ENCODE data around the gene GATA3.
A peak's percentile ranks its signal among the peaks of the same experiment; 100 is the strongest.
"Not testable (repeated sequence)": the region's sequence is repeated elsewhere in the genome, so short reads cannot be mapped to it uniquely, and the experiment has no call there.

Gene GATA3

DNA sequence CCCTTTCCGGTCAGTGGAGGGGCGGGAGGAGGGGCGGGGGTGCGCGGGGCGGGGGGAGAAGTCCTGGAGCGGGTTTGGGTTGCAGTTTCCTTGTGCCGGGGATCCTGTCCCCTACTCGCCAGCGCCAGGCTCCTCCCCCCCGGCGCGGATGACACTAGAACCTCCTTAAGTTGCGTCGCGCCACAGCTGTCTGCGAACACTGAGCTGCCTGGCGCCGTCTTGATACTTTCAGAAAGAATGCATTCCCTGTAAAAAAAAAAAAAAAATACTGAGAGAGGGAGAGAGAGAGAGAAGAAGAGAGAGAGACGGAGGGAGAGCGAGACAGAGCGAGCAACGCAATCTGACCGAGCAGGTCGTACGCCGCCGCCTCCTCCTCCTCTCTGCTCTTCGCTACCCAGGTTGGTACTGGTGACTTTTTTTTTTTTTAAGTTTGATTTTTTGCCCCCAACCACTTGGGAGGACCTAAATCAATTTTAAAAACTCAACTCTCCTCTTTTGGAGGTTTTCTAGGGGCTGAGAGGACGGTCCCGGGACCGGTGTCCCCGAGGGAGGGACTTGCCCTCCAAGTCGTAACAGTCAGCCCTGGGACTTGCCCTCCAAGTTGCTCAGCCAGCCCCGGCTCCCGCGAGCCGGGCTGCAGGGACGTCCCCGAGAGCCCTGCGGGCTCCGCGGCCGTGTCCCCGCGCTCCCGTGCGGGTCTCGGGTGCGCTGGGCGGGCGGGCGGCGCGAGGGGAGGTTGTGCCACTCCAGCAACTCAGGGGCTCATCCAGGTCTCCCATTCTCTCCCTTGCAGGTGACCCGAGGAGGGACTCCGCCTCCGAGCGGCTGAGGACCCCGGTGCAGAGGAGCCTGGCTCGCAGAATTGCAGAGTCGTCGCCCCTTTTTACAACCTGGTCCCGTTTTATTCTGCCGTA lies at the start of gene GATA3:
TSS of gene GATA3 (plus strand) at position 195 of the 914 bp plus-strand sequence. CDS start 968 bp downstream, outside the sequence.
- no peak within 1 kb of the TSS for H3K27ac ChIP-seq (ENCODE audit: low read length)
- peaks cover 71% of the 10 kb centered on the region for H3K27me3 ChIP-seq (ENCODE audit: low read depth, low read length)
- no peaks in the 10 kb centered on the region for H3K9me3 ChIP-seq (ENCODE audit: control insufficient read depth in 1 of 2, low read length in 2 of 2)
- peaks cover 0 to 62% of the 10 kb centered on the region in 2 donors for H3K4me1 ChIP-seq (ENCODE audit: control insufficient read depth in 1 of 2, insufficient read depth in 2 of 2, low read length in 2 of 2)
- H3K4me3 ChIP-seq (ENCODE audit: low read depth in 1 of 2, low read length in 2 of 2): peak within 1 kb of the TSS; percentile 49 to 61
- no peaks in the 10 kb centered on the region for H3K36me3 ChIP-seq (ENCODE audit: control insufficient read depth in 1 of 2, insufficient read depth in 2 of 2, low read length in 2 of 2)

DNA sequence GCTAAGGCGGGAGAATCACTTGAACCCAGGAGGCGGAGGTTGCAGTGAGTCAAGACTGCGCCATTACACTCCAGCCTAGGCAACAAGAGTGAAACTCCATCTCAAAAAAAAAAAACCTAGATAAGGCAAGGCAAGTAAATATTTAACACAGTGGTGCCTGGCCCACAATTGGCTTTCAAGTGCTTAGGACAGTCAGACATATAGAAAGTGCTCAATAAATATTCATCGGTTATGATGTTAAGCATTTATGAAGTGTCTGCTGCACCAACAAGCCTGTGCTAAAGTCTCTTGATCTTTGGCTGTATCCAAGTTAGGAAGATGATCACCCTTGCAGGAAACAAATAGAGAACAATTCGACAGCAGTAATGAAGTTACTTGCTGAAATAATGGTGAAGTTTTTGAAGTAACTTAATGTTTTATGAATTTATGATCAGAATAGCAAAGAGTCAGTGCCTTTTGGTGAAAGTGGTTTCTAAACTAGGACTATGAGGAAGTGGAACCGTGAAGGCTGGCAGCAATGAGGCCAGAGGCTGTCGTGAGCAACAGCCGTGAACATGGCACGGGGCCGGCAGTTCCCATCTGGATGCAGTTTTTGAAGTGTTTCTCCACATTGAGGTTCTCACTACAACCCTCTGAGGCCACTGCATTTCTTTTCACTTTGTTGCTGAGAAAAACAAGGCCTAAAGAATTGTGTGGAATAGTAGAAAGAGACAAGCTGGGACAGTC lies 48.1 kb upstream of the GATA3 start:
- no peak overlapping the region for H3K4me3 ChIP-seq (ENCODE audit: low read depth in 1 of 2, low read length in 2 of 2)
- H3K27ac ChIP-seq (ENCODE audit: low read length): no peak overlapping the region
- H3K4me1 ChIP-seq (ENCODE audit: control insufficient read depth in 1 of 2, insufficient read depth in 2 of 2, low read length in 2 of 2): no peaks in the 10 kb centered on the region
- H3K9me3 ChIP-seq (ENCODE audit: control insufficient read depth in 1 of 2, low read length in 2 of 2): peaks cover 7 to 10% of the 10 kb centered on the region in 2 donors
- H3K36me3 ChIP-seq (ENCODE audit: control insufficient read depth in 1 of 2, insufficient read depth in 2 of 2, low read length in 2 of 2): peaks cover 9 to 34% of the 10 kb centered on the region in 2 donors
- H3K27me3 ChIP-seq (ENCODE audit: low read depth, low read length): no peaks in the 10 kb centered on the region

DNA sequence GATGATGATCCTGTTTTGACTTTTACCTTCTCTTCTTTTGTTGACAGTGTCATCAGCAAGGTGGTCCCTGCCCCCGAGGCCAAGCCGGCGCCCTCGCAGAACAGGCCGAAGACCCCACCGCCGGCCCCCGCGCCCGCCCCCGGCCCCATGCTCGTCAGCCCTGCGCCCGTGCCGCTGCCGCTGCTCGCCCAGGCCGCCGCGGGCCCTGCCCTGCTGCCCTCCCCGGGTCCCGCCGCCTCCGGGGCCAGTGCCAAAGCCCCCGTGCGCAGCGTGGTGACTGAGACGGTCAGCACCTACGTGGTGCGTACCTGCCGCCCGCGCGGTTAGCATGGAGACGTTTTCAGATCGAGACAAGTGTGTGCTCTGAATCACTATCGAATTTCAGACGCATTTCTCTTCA lies 45.5 kb upstream of the GATA3 start:
- Histone ChIP-seq H3K9me3 (ENCODE audit: control insufficient read depth in 1 of 2, low read length in 2 of 2) (peaks cover 6 to 10% of the 10 kb centered on the region in 2 donors), H3K4me3 (ENCODE audit: low read depth in 1 of 2, low read length in 2 of 2) (no peak overlapping the region), H3K27ac (ENCODE audit: low read length) (no peak overlapping the region), H3K27me3 (ENCODE audit: low read depth, low read length) (no peaks in the 10 kb centered on the region), H3K36me3 (ENCODE audit: control insufficient read depth in 1 of 2, insufficient read depth in 2 of 2, low read length in 2 of 2) (peaks cover 12 to 42% of the 10 kb centered on the region in 2 donors), H3K4me1 (ENCODE audit: control insufficient read depth in 1 of 2, insufficient read depth in 2 of 2, low read length in 2 of 2) (no peaks in the 10 kb centered on the region)

DNA sequence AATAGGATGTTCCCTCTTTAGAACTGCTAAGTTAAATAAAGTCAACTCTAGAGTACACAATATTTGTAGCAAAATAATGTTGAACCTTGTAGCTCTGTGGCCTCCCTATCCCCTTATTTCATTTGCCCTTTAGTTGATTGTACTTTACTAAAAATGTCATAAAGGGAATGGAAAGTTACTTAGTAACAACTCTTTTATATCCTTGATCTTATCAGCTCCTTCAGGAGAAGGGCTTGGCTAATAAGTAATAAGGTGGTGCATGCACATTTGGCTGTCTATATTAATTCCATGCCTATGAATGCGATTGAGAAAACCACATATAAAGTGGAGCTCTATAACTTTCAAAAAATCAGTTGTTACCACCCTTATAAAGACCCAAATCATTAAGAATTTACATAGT lies 41.5 kb upstream of the GATA3 start:
- H3K27ac ChIP-seq (ENCODE audit: low read length): no peak overlapping the region

DNA sequence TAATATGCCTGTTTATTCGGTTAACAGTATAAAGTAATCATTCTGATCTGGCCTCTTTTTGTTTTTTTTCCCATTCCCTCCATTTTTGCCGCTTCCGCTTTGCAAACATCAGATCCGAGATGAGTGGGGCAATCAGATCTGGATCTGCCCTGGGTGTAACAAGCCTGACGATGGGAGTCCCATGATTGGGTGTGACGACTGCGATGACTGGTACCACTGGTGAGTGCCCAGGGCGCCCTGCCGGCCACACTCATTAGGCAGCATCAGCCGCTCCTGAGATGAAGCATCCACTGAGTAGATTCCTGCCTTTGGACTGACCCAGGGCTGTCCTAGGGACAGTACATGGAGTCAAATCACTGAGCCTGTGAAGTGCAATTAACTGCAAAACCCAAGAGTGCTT lies 40.9 kb upstream of the GATA3 start:
- H3K4me1 ChIP-seq (ENCODE audit: control insufficient read depth in 1 of 2, insufficient read depth in 2 of 2, low read length in 2 of 2): no peaks in the 10 kb centered on the region
- H3K9me3 ChIP-seq (ENCODE audit: control insufficient read depth in 1 of 2, low read length in 2 of 2): no peaks in the 10 kb centered on the region
- H3K36me3 ChIP-seq (ENCODE audit: control insufficient read depth in 1 of 2, insufficient read depth in 2 of 2, low read length in 2 of 2): peaks cover 24 to 48% of the 10 kb centered on the region in 2 donors
- no peaks in the 10 kb centered on the region for H3K27me3 ChIP-seq (ENCODE audit: low read depth, low read length)
- H3K27ac ChIP-seq (ENCODE audit: low read length): no peak overlapping the region
- H3K4me3 ChIP-seq (ENCODE audit: low read depth in 1 of 2, low read length in 2 of 2): no peak overlapping the region

More for the DNA sequence above, 41.5 kb upstream of the GATA3 start:
- Histone ChIP-seq H3K27me3 (ENCODE audit: low read depth, low read length) (no peaks in the 10 kb centered on the region), H3K9me3 (ENCODE audit: control insufficient read depth in 1 of 2, low read length in 2 of 2) (no peaks in the 10 kb centered on the region), H3K4me3 (ENCODE audit: low read depth in 1 of 2, low read length in 2 of 2) (no peak overlapping the region), H3K36me3 (ENCODE audit: control insufficient read depth in 1 of 2, insufficient read depth in 2 of 2, low read length in 2 of 2) (peaks cover 24 to 50% of the 10 kb centered on the region in 2 donors), H3K4me1 (ENCODE audit: control insufficient read depth in 1 of 2, insufficient read depth in 2 of 2, low read length in 2 of 2) (no peaks in the 10 kb centered on the region)

DNA sequence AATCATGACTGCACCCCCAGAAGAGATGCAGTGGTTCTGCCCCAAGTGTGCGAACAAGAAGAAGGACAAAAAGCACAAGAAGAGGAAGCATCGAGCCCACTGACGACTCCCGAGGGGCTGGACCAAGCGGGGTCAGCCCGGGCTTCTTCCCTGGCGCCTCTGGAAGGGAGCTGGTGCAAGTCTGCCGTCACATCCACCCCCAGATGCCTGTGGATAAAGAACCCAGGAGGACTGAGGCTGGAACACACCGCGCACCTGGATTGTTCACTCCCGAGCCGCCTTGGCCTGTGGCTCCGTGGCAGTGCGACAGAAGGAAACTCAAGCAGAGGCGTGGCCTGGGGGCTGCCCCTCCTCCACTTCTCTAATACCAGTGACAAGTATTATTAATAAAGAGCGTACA lies 39.8 kb upstream of the GATA3 start:
- Histone ChIP-seq H3K36me3 (ENCODE audit: control insufficient read depth in 1 of 2, insufficient read depth in 2 of 2, low read length in 2 of 2) (peaks cover 24 to 41% of the 10 kb centered on the region in 2 donors), H3K27me3 (ENCODE audit: low read depth, low read length) (no peaks in the 10 kb centered on the region), H3K9me3 (ENCODE audit: control insufficient read depth in 1 of 2, low read length in 2 of 2) (no peaks in the 10 kb centered on the region), H3K4me3 (ENCODE audit: low read depth in 1 of 2, low read length in 2 of 2) (no peak overlapping the region), H3K27ac (ENCODE audit: low read length) (no peak overlapping the region), H3K4me1 (ENCODE audit: control insufficient read depth in 1 of 2, insufficient read depth in 2 of 2, low read length in 2 of 2) (no peaks in the 10 kb centered on the region)

DNA sequence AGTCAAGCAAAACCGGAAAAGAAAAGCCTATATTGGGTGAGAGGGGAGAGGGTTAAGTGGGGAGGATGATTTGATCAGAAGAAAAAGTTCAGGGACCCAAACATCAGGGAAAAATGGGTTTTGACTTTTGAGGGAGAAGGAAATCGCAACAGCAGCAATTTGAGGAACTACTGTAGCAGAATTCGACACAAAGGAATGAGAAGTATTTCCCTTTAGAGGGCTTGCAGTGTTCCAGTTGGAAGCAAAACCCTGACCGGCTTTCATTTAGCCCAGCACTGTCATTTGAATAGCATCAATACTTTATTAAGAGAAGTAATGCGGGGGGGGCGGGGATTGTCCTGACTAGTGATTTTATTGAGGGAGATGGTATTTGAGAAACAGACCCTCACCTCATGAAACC lies 37.2 kb upstream of the GATA3 start:
- Histone ChIP-seq H3K4me3 (ENCODE audit: low read depth in 1 of 2, low read length in 2 of 2) (no peak overlapping the region), H3K27ac (ENCODE audit: low read length) (no peak overlapping the region), H3K9me3 (ENCODE audit: control insufficient read depth in 1 of 2, low read length in 2 of 2) (no peaks in the 10 kb centered on the region), H3K27me3 (ENCODE audit: low read depth, low read length) (no peaks in the 10 kb centered on the region), H3K36me3 (ENCODE audit: control insufficient read depth in 1 of 2, insufficient read depth in 2 of 2, low read length in 2 of 2) (peaks cover 12 to 18% of the 10 kb centered on the region in 2 donors), H3K4me1 (ENCODE audit: control insufficient read depth in 1 of 2, insufficient read depth in 2 of 2, low read length in 2 of 2) (no peaks in the 10 kb centered on the region)

DNA sequence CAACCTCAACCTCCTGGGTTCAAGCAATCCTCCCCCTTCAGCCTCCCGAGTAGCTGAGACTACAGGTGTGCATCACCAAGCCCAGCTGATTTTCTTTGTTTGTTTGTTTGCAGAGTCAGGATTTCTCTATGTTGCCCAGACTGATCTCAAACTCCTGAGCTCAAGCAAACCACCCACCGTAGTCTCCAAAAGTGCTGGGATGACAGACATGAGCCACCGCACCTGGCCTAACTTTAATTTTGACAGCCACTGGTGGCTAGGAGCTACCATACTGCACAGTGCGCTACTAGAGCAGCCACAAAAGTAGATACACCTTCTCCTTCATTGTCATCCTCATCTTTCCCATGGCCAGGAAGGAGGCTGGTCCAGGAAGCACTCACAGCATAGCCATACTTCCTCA lies 31.2 kb upstream of the GATA3 start:
- no peak overlapping the region for H3K27ac ChIP-seq (ENCODE audit: low read length)
- H3K4me1 ChIP-seq (ENCODE audit: control insufficient read depth in 1 of 2, insufficient read depth in 2 of 2, low read length in 2 of 2): no peaks in the 10 kb centered on the region
- H3K27me3 ChIP-seq (ENCODE audit: low read depth, low read length): peaks cover 10% of the 10 kb centered on the region
- no peaks in the 10 kb centered on the region for H3K9me3 ChIP-seq (ENCODE audit: control insufficient read depth in 1 of 2, low read length in 2 of 2)
- H3K36me3 ChIP-seq (ENCODE audit: control insufficient read depth in 1 of 2, insufficient read depth in 2 of 2, low read length in 2 of 2): no peaks in the 10 kb centered on the region
- no peak overlapping the region for H3K4me3 ChIP-seq (ENCODE audit: low read depth in 1 of 2, low read length in 2 of 2)

DNA sequence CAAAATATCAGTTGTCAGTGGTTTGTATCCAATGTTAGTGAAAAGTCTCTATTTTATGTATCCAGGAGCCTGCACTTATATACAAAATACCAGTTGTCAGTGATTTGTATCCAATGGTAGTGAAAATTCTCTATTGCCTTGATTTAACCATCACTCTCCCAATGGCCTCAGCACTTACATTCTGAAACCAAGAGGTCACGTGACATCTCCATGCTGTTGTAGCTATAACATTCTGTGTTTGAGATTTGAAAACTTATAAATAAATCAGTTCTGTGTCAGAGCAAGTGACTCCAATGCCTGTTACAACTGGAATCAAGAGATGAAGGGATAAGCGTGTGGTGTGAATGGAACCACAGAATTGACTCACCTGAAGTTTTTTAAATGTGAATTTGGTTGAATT lies 30.6 kb upstream of the GATA3 start:
- no peak overlapping the region for H3K4me3 ChIP-seq (ENCODE audit: low read depth in 1 of 2, low read length in 2 of 2)
- H3K9me3 ChIP-seq (ENCODE audit: control insufficient read depth in 1 of 2, low read length in 2 of 2): no peaks in the 10 kb centered on the region
- no peaks in the 10 kb centered on the region for H3K4me1 ChIP-seq (ENCODE audit: control insufficient read depth in 1 of 2, insufficient read depth in 2 of 2, low read length in 2 of 2)
- H3K27ac ChIP-seq (ENCODE audit: low read length): no peak overlapping the region
- peaks cover 10% of the 10 kb centered on the region for H3K27me3 ChIP-seq (ENCODE audit: low read depth, low read length)
- no peaks in the 10 kb centered on the region for H3K36me3 ChIP-seq (ENCODE audit: control insufficient read depth in 1 of 2, insufficient read depth in 2 of 2, low read length in 2 of 2)

DNA sequence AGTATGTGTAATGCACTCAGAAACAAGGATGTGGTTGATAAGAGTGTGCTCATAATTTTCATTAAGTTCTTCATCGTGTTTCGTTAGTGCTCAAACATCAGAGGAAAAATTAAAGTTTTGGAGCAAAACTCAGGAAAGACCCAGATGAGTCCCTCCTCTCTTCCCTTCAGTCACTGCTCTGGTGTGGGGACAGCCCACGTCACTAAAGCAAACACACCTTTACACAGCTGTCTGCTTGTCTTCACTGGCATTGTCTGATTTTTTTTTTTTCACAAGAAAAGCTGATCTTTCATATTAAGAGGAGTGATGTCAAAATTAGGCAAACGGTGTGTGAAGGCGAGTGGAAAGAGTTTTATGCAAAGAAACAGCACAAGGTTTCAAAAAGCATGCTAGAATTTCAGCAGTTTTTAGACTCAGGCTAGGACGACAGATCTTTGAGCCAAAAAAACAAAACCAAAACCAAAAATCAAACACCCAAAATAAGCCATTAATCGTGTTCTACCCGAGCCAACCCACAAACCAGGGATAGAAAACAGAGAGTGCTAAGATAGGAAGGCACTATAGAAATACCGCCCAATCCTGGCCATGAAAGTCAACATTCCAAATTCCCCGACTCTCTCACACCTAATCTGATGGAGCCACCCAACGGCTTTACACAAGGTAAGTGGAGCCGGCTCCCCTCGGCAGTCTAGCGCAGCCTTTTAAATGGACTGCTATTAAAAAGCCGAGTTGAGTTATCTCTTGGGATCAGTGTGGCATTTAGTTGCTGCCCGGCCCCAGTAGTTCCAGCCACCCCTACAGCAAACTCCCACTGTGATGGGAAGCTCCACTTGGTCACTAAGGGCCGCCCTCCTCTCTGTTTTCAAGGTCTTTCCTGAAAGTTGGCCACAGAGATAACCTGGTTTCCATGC lies 27.9 kb upstream of the GATA3 start:
- H3K4me3 ChIP-seq (ENCODE audit: low read depth in 1 of 2, low read length in 2 of 2): no peak overlapping the region

DNA sequence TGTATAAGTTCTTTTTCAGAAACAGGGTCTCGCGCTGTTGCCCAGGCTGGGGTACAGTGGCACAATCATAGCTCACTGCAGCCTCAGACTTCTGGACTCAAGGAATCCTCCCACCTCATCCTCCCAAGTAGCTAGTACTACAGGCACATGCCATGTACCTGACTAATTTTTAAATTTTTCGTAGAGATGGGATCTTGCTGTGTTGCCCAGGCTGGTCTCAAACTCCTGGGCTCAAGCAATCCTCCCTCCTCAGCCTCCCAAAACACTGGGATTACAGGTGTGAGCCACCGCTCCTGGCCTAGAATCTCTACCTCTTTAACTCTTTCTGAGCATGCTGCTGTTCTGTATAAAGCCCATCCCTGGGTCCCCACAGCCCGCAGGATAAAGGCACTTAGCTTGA lies 23.3 kb upstream of the GATA3 start:
- peaks cover 0 to 28% of the 10 kb centered on the region in 2 donors for H3K4me1 ChIP-seq (ENCODE audit: control insufficient read depth in 1 of 2, insufficient read depth in 2 of 2, low read length in 2 of 2)
- not testable (repeated sequence) for H3K4me3 ChIP-seq (ENCODE audit: low read depth in 1 of 2, low read length in 2 of 2); H3K27ac ChIP-seq (ENCODE audit: low read length); H3K36me3 ChIP-seq (ENCODE audit: control insufficient read depth in 1 of 2, insufficient read depth in 2 of 2, low read length in 2 of 2); H3K9me3 ChIP-seq (ENCODE audit: control insufficient read depth in 1 of 2, low read length in 2 of 2)
- peaks cover 41% of the 10 kb centered on the region for H3K27me3 ChIP-seq (ENCODE audit: low read depth, low read length)

More for the DNA sequence above, 27.9 kb upstream of the GATA3 start:
- Histone ChIP-seq H3K4me1 (ENCODE audit: control insufficient read depth in 1 of 2, insufficient read depth in 2 of 2, low read length in 2 of 2) (no peaks in the 10 kb centered on the region), H3K9me3 (ENCODE audit: control insufficient read depth in 1 of 2, low read length in 2 of 2) (no peaks in the 10 kb centered on the region), H3K27ac (ENCODE audit: low read length) (no peak overlapping the region), H3K27me3 (ENCODE audit: low read depth, low read length) (peaks cover 10% of the 10 kb centered on the region), H3K36me3 (ENCODE audit: control insufficient read depth in 1 of 2, insufficient read depth in 2 of 2, low read length in 2 of 2) (no peaks in the 10 kb centered on the region)

Measured in muscle layer of duodenum (tissue), 2 donors.